ENCODE data around the gene UBE2J1. TPM values are rescaled to one million over a fixed set of nuclear protein-coding genes. Genes with fewer than 3 reads are reported as not detected.

UBE2J1 gene
- total RNA-seq, 1 donor from 2014 or later = 34.1 TPM

DNA sequence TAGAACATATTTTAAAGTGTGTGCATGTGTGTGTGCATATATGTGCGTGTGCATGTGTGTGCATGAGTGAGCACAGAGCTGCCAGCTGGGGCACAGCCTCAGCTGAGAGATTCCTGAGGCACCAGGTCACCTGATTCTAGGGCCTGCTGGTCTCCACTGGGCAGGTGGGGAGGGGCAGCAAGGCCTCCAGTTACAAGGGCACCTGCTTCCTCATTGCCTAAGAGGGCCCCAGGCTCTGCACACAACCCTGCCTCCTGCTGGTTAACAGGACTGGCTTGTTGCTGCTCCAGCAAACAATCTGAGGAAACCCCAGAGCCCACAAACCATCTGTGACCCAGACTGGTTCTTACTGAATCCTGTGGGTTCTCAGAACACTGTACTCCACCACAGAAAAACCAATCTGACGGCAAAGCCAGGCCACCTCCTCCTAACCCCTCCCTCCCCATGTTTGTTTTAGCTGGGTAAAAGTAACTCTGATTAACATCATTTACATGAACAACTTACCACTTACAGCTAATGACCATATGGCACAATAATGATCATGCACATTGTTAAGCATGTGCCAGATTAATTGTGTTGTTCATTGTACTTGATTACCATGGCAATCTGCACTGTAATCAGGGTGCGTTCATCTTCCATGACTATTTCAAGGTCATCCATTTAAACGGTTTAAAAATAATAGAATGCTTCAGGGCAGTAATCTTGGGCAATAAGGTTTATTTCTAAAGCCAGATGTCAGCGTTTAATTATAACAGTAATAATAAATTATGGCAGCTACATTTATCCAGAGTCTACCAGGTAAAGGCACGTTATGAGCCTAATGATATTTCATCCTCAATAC lies 23.1 kb upstream of the UBE2J1 start:
- no peak for DNase-seq (ENCODE audit: low read depth, low spot score)
- Mint-ChIP-seq H3K36me3 (ENCODE audit: low read depth) (no peaks in the 10 kb centered on the region), H3K4me3 (no peak overlapping the region), H3K27me3 (ENCODE audit: low read depth) (no peaks in the 10 kb centered on the region), H3K4me1 (peaks cover 3% of the 10 kb centered on the region), H3K27ac (ENCODE audit: unreplicated experiment) (no peak overlapping the region), H3K9me3 (no peaks in the 10 kb centered on the region)
- TF ChIP-seq, protein P1, sequence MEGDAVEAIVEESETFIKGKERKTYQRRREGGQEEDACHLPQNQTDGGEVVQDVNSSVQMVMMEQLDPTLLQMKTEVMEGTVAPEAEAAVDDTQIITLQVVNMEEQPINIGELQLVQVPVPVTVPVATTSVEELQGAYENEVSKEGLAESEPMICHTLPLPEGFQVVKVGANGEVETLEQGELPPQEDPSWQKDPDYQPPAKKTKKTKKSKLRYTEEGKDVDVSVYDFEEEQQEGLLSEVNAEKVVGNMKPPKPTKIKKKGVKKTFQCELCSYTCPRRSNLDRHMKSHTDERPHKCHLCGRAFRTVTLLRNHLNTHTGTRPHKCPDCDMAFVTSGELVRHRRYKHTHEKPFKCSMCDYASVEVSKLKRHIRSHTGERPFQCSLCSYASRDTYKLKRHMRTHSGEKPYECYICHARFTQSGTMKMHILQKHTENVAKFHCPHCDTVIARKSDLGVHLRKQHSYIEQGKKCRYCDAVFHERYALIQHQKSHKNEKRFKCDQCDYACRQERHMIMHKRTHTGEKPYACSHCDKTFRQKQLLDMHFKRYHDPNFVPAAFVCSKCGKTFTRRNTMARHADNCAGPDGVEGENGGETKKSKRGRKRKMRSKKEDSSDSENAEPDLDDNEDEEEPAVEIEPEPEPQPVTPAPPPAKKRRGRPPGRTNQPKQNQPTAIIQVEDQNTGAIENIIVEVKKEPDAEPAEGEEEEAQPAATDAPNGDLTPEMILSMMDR (conservative IDR thresholded peaks at IDR 0.05) = peak; percentile 56

DNA sequence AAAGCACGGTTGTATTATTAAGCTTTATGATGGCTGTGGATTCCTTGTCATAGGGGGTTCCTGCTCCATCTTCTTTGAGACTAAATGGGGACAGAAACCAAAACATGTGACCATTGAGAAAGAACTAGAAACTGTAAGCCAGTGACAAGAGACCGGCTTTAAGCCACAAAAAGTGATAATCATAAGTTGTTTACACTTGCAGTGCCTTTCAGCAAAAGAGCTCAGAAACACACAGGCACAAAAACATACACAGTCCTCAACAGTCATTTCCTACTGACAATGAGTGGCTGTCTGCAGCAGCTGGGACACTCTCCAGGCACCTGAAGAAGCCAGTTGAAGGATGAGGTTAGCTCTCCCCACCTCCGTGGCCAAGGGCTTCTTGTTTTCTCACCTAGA lies 20.0 kb upstream of the UBE2J1 start:
- TF ChIP-seq, protein P1 (conservative IDR thresholded peaks at IDR 0.05) = no peak
- H3K27ac Mint-ChIP-seq (ENCODE audit: unreplicated experiment) = peak overlapping the region; percentile 62

DNA sequence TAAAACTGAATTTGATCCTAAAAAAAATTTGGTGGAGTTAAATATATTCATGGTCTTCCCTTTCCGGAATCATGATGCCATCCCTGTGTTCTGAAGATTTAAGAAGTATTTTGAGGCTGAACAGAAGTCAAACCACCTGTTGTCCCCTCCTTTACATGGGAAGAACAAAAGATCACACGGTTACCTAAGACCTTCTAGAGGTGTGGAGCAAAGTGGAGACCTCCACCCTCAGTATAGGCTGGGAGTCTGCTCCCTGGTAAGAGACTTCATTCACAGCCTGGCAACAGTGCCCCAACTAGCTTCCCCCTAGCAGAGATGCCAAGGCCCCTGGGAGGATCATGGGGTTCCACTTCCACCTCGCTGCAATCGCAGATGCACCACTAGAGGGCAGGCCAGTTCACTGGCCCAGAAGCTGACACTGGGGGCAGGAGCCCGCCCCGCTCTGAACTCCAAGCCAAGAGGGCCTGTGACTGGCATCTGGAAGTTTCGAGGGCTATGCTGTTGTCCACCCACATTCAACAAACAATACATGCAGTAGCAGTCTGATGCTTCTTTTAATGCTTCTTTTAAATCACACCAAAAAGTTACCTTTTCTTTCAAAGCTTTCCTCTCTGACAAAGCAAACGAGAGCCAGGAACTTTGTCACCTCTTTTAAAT lies 19.5 kb upstream of the UBE2J1 start:
- Mint-ChIP-seq H3K27me3 (ENCODE audit: low read depth) (no peaks in the 10 kb centered on the region), H3K4me1 (peaks cover 11% of the 10 kb centered on the region), H3K9me3 (no peaks in the 10 kb centered on the region), H3K4me3 (no peak overlapping the region), H3K36me3 (ENCODE audit: low read depth) (no peaks in the 10 kb centered on the region), H3K27ac (ENCODE audit: unreplicated experiment) (peak overlapping the region; percentile 62)
- TF ChIP-seq, protein P1 (conservative IDR thresholded peaks at IDR 0.05) = peak; percentile 94
- DNase-seq (ENCODE audit: low read depth, low spot score) = peak; percentile 75

More for the DNA sequence above, 20.0 kb upstream of the UBE2J1 start:
- no peaks in the 10 kb centered on the region for H3K27me3 Mint-ChIP-seq (ENCODE audit: low read depth)
- H3K4me1 Mint-ChIP-seq = peaks cover 11% of the 10 kb centered on the region
- DNase-seq (ENCODE audit: low read depth, low spot score) = no peak
- no peaks in the 10 kb centered on the region for H3K36me3 Mint-ChIP-seq (ENCODE audit: low read depth)
- H3K9me3 Mint-ChIP-seq = no peaks in the 10 kb centered on the region
- no peak overlapping the region for H3K4me3 Mint-ChIP-seq

DNA sequence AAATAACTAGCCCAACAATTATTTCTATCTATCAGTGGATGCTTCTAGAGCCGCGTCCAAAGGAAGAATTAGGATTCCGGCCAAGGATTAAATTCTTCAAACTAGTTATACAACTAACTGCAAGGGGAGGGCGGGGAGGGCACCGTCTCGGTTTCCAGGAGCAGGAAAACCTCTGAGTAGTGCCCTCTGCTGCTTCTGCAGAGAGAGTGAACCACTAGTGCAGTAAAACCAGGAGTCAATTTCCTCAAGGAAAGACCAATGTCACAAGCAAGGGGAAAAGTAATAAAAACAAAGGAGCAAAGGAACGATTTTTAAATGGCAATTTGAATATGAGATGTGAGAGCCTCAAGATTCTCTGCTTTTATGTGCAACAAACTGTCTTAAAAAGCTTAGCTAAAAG lies 16.5 kb upstream of the UBE2J1 start:
- DNase-seq (ENCODE audit: low read depth, low spot score) = no peak
- Mint-ChIP-seq H3K36me3 (ENCODE audit: low read depth) (no peaks in the 10 kb centered on the region), H3K9me3 (no peaks in the 10 kb centered on the region), H3K27ac (ENCODE audit: unreplicated experiment) (no peak overlapping the region), H3K27me3 (ENCODE audit: low read depth) (no peaks in the 10 kb centered on the region), H3K4me3 (no peak overlapping the region), H3K4me1 (peaks cover 11% of the 10 kb centered on the region)
- TF ChIP-seq, protein P1 (conservative IDR thresholded peaks at IDR 0.05) = peak; percentile 57

DNA sequence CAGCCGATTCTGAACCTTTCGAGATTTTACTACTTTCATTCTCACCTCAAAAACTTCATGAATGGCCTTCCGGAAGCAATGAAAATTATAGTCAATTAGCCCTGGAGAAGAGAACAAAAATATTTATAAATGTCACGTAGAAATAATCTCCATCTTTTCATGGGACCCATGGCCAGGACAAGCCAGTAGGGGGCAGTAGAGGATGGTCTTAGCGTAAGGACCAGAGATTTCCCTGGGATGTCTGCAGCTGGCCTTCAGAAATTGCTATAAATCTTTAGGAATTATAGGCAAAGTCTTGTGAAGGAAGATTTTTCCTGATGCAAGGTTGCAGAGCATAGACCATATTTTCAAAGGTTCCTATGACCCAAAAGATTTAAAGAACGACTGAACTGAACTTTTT lies 15.6 kb upstream of the UBE2J1 start:
- Mint-ChIP-seq H3K27ac (ENCODE audit: unreplicated experiment) (no peak overlapping the region), H3K9me3 (no peaks in the 10 kb centered on the region), H3K27me3 (ENCODE audit: low read depth) (no peaks in the 10 kb centered on the region), H3K4me3 (no peak overlapping the region), H3K4me1 (peaks cover 11% of the 10 kb centered on the region), H3K36me3 (ENCODE audit: low read depth) (no peaks in the 10 kb centered on the region)
- TF ChIP-seq, protein P1 (conservative IDR thresholded peaks at IDR 0.05) = peak; percentile 85
- peak; percentile 77 for DNase-seq (ENCODE audit: low read depth, low spot score)
